ENCODE results near the gene PPP1R2. TPM values are rescaled to one million over a fixed set of nuclear protein-coding genes. Genes with fewer than 3 reads are reported as not detected.

Gene PPP1R2
- polyA plus RNA-seq, 1 donor from 2014 or later = 113 TPM

- no peak overlapping the region for H3K4me2 ChIP-seq (ENCODE audit: low read length)
- TF ChIP-seq TAF1 (IDR thresholded peaks at IDR 0.05; ENCODE audit: low read depth) = no peak
- no peaks in the 10 kb centered on the region for H3K79me2 ChIP-seq (replicated peaks; ENCODE audit: insufficient read depth, low read length)
- no peaks in the 10 kb centered on the region for H3F3A ChIP-seq (ENCODE audit: insufficient read depth, low read length, poor library complexity, severe bottlenecking)
- no peaks in the 10 kb centered on the region for H3K27me3 ChIP-seq (ENCODE audit: insufficient read depth, low read depth, low read length)
- H3K27ac ChIP-seq (ENCODE audit: low read length) = no peak overlapping the region
- no peak overlapping the region for H3K4me3 ChIP-seq (ENCODE audit: low read length)
- no peaks in the 10 kb centered on the region for H3K9me2 ChIP-seq (ENCODE audit: insufficient read depth, low read length)
- H3K9me3 ChIP-seq (ENCODE audit: low read length) = no peaks in the 10 kb centered on the region
- no peak overlapping the region for H3K9ac ChIP-seq (ENCODE audit: low read length)
- no peaks in the 10 kb centered on the region for H3K36me3 ChIP-seq (ENCODE audit: insufficient read depth, low read length)
- H4K20me1 ChIP-seq (ENCODE audit: insufficient read depth) = no peaks in the 10 kb centered on the region
- H2AFZ ChIP-seq (ENCODE audit: low read depth, low read length) = no peak overlapping the region
Measured at GRCh38 chr3:195577645-195578177, 34.6 kb upstream of the PPP1R2 start.

GRCh38 chr3:195574497-195575304 is 31.6 kb upstream of the PPP1R2 start:
- Histone ChIP-seq H3K4me3 (ENCODE audit: low read length) (no peak overlapping the region), H2AFZ (ENCODE audit: low read depth, low read length) (no peak overlapping the region), H4K20me1 (ENCODE audit: insufficient read depth) (no peaks in the 10 kb centered on the region), H3F3A (ENCODE audit: insufficient read depth, low read length, poor library complexity, severe bottlenecking) (no peaks in the 10 kb centered on the region), H3K9ac (ENCODE audit: low read length) (no peak overlapping the region), H3K27ac (ENCODE audit: low read length) (no peak overlapping the region), H3K36me3 (ENCODE audit: insufficient read depth, low read length) (no peaks in the 10 kb centered on the region), H3K27me3 (ENCODE audit: insufficient read depth, low read depth, low read length) (no peaks in the 10 kb centered on the region), H3K9me3 (ENCODE audit: low read length) (no peaks in the 10 kb centered on the region), H3K4me2 (ENCODE audit: low read length) (no peak overlapping the region), H3K79me2 (replicated peaks; ENCODE audit: insufficient read depth, low read length) (no peaks in the 10 kb centered on the region), H3K9me2 (ENCODE audit: insufficient read depth, low read length) (no peaks in the 10 kb centered on the region)
- TF ChIP-seq RAD21 (conservative IDR thresholded peaks at IDR 0.05) = no peak
- no peak for TF ChIP-seq SMC3 (conservative IDR thresholded peaks at IDR 0.05; ENCODE audit: poor library complexity)
- no peak for TF ChIP-seq EP300 (conservative IDR thresholded peaks at IDR 0.05; ENCODE audit: poor library complexity, severe bottlenecking)
- TF ChIP-seq REST (IDR thresholded peaks at IDR 0.05; ENCODE audit: borderline replicate concordance) = no peak
- no peak for TF ChIP-seq MXI1 (conservative IDR thresholded peaks at IDR 0.05; ENCODE audit: poor library complexity, severe bottlenecking)
- TF ChIP-seq POLR2AphosphoS5 (IDR thresholded peaks at IDR 0.05) = no peak
- TF ChIP-seq, protein P1, sequence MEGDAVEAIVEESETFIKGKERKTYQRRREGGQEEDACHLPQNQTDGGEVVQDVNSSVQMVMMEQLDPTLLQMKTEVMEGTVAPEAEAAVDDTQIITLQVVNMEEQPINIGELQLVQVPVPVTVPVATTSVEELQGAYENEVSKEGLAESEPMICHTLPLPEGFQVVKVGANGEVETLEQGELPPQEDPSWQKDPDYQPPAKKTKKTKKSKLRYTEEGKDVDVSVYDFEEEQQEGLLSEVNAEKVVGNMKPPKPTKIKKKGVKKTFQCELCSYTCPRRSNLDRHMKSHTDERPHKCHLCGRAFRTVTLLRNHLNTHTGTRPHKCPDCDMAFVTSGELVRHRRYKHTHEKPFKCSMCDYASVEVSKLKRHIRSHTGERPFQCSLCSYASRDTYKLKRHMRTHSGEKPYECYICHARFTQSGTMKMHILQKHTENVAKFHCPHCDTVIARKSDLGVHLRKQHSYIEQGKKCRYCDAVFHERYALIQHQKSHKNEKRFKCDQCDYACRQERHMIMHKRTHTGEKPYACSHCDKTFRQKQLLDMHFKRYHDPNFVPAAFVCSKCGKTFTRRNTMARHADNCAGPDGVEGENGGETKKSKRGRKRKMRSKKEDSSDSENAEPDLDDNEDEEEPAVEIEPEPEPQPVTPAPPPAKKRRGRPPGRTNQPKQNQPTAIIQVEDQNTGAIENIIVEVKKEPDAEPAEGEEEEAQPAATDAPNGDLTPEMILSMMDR (IDR thresholded peaks at IDR 0.05; ENCODE audit: poor library complexity, severe bottlenecking) = no peak
- TF ChIP-seq EZH2 (IDR thresholded peaks at IDR 0.05; ENCODE audit: borderline replicate concordance, insufficient read depth, low read length, poor library complexity, severe bottlenecking) = no peak
- no peak for TF ChIP-seq TAF1 (IDR thresholded peaks at IDR 0.05; ENCODE audit: low read depth)
